ENCODE results near the gene RAB15.

The RAB15 gene

GRCh38 chr14:64914237-64915028 is 57.7 kb downstream of the RAB15 start, which contains the start of gene CHURC1:
CHURC1 (plus strand) TSS chr14:64914455; CDS start chr14:64914496, 41 bp downstream.
- TF ChIP-seq POLR2AphosphoS5 (IDR thresholded peaks at IDR 0.05; ENCODE audit: low read depth, low read length) (peak; percentile 90), TAF1 (IDR thresholded peaks at IDR 0.05; ENCODE audit: borderline replicate concordance, insufficient read depth, low read length) (peak; percentile 60; the same call in 1 of the 2 replicates), SIN3A (IDR thresholded peaks at IDR 0.05; ENCODE audit: borderline replicate concordance, insufficient read depth, low read length) (no peak), FOXP2 (optimal IDR thresholded peaks at IDR 0.05; ENCODE audit: borderline replicate concordance, extremely low read depth, extremely low read length, insufficient read depth) (no peak), REST (IDR thresholded peaks at IDR 0.05; ENCODE audit: insufficient read depth in 1 of 2, low read depth in 2 of 2, low read length in 2 of 2) (no peak)

- TF ChIP-seq POLR2AphosphoS5 (IDR thresholded peaks at IDR 0.05; ENCODE audit: low read depth, low read length) (no peak), FOXP2 (optimal IDR thresholded peaks at IDR 0.05; ENCODE audit: borderline replicate concordance, extremely low read depth, extremely low read length, insufficient read depth) (no peak), REST (IDR thresholded peaks at IDR 0.05; ENCODE audit: insufficient read depth in 1 of 2, low read depth in 2 of 2, low read length in 2 of 2) (no peak), TAF1 (IDR thresholded peaks at IDR 0.05; ENCODE audit: borderline replicate concordance, insufficient read depth, low read length) (no peak), SIN3A (IDR thresholded peaks at IDR 0.05; ENCODE audit: borderline replicate concordance, insufficient read depth, low read length) (no peak)
Observed at GRCh38 chr14:64912261-64912660, 59.9 kb downstream of the RAB15 start.

- TF ChIP-seq REST (IDR thresholded peaks at IDR 0.05; ENCODE audit: insufficient read depth in 1 of 2, low read depth in 2 of 2, low read length in 2 of 2) (no peak), FOXP2 (optimal IDR thresholded peaks at IDR 0.05; ENCODE audit: borderline replicate concordance, extremely low read depth, extremely low read length, insufficient read depth) (no peak), SIN3A (IDR thresholded peaks at IDR 0.05; ENCODE audit: borderline replicate concordance, insufficient read depth, low read length) (no peak), POLR2AphosphoS5 (IDR thresholded peaks at IDR 0.05; ENCODE audit: low read depth, low read length) (no peak), TAF1 (IDR thresholded peaks at IDR 0.05; ENCODE audit: borderline replicate concordance, insufficient read depth, low read length) (no peak)
Observed at GRCh38 chr14:64910847-64911495, 61.2 kb downstream of the RAB15 start.

- TF ChIP-seq FOXP2 (optimal IDR thresholded peaks at IDR 0.05; ENCODE audit: borderline replicate concordance, extremely low read depth, extremely low read length, insufficient read depth) (no peak), TAF1 (IDR thresholded peaks at IDR 0.05; ENCODE audit: borderline replicate concordance, insufficient read depth, low read length) (no peak), SIN3A (IDR thresholded peaks at IDR 0.05; ENCODE audit: borderline replicate concordance, insufficient read depth, low read length) (no peak), POLR2AphosphoS5 (IDR thresholded peaks at IDR 0.05; ENCODE audit: low read depth, low read length) (no peak), REST (IDR thresholded peaks at IDR 0.05; ENCODE audit: insufficient read depth in 1 of 2, low read depth in 2 of 2, low read length in 2 of 2) (no peak)
Observed at GRCh38 chr14:64906022-64906421, 66.1 kb downstream of the RAB15 start.
